GM19395 (cell line): ENCODE results near the gene EEF1A2.

Experiments
- ATAC-seq: cut with Tn5 transposase; IDR thresholded peaks from one replicate; pipeline ENCODE4 v1.9.1; 2021; ENCODE audit warnings: mild to moderate bottlenecking, moderate library complexity; ENCODE audit not compliant: unreplicated experiment

The EEF1A2 gene

GRCh38 chr20:63537525-63538203, 38.8 kb upstream of the EEF1A2 start:
- ATAC-seq: peak; percentile 83

GRCh38 chr20:63536997-63537524, 38.2 kb upstream of the EEF1A2 start, which contains the start of gene PTK6:
Gene PTK6, minus strand, starts transcription at chr20:63537376. Its CDS starts 62 bp downstream, at chr20:63537314.
- ATAC-seq: peak; percentile 26

DNA sequence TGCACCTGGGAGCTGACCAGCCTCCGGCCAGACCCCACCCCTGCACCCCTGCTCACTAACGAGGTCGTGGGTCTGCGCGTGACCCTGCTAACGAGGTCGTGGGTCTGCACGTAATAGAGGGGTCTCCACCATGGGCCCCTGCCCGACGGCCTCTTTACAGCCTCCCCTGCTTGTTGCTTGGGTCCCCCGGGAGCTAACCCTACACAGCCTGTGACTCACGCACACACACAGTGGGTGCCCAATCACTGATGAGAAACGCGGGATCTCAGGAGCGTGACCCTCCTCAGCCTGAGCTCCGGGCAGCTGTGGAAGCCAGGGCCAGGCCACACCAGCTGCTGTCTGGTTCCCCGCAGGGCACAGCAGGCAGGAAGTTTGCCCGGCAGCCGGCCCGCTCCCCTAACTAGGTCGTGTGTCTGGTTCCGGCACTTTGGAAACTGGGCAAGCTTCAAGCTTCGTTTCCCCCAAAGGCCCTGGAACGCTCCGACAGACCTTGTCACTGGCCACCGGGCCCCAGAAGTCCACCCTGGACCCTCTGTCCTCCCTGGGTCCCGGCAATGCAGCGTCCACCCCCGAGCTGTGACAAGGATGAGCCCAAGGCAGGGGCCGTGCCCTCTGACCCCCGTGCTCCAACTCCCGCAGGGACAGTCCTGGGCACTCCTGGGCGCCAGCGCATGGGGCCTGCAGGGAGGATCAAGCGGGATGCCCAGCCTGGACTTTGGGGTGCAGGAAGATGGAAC, 37.5 kb upstream of the EEF1A2 start:
- ATAC-seq: no peak

- no peak for ATAC-seq
Observed at GRCh38 chr20:63534831-63535651, 36.2 kb upstream of the EEF1A2 start.

GRCh38 chr20:63534427-63534830, 35.5 kb upstream of the EEF1A2 start:
- ATAC-seq: no peak

DNA sequence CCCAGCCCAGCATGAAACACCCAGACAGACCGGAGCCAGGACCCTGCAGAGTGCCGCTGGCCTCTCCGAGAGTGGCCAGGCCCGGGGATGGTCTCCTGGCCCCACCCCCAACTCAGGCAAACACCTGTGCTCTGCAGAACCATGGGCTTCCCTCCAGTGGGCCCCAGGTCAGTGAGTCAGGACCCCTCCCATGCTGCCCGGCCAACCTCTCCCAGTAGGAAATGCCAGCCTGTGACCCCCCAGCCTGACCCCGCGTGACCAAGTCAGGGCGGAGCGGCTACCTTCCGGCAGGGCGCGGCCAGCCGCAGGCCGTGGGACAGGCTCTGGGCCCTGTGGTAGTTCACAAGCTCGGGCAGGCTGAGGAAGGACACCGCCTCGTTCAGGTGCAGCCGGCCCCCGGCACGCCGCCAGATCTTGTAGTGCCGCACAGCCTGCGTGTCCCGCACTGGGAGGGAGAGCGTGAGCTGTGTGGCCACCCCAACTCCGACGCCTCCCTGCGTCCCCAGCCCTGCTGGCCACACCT, 35.0 kb upstream of the EEF1A2 start:
- no peak for ATAC-seq

DNA sequence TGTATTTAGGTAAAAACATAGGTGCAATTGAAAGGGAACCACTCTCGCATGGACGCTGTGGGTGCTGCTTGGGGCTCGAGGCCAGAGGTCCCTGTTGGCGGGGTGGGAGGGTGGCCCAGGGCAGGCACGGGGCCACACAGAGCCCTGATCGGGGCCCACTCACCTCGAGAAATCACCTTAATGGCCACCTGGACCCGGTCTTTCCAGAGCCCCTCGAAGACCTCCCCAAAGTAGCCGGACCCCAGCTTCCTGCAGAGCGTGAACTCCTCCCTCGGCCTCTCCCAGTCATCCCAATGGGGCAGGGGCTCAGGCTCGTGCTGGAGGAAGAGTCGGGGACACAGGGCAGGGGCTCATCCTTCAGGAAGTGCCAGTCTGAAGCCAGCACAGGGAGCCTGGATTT, 34.5 kb upstream of the EEF1A2 start:
- no peak for ATAC-seq

GRCh38 chr20:63532449-63532971, 33.6 kb upstream of the EEF1A2 start:
- no peak for ATAC-seq

DNA sequence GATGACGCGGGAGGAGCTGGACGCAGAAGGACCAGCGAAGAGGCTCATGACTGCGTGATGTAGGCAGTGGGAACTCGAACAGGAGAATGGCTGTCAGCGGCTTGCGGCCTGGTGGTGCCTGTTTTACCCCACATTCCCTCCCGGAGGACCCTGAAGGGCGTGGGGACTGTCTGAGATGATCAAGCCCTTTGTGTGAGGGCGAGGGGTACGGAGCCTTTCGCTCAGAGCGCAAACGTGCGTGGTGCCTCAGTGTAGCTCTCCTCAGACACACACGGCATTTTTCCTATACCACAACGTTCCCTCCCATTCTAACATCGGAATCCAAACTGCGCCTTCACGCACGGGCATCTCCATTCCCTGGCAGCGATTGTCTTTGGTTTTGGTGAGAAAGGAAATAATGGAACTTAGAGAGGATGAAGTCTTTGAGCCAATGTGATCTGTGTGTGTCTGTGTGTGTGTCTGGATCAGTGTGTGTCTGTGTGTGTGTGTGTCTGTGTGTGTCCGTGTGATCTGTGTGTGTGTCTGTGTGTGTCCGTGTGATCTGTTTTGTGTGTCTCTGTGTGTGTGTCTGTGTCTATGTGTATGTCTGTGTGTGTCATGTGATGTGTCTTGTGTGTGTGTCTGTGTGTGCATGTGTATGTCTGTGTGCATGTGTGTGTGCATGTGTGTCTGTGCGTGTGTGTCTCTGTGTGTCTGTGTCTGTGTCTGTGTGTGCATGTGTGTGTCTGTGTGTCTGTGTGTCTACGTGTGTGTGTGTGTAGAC, 33.0 kb upstream of the EEF1A2 start:
- no peak for ATAC-seq

GRCh38 chr20:63530788-63531160, 31.9 kb upstream of the EEF1A2 start:
- no peak for ATAC-seq

DNA sequence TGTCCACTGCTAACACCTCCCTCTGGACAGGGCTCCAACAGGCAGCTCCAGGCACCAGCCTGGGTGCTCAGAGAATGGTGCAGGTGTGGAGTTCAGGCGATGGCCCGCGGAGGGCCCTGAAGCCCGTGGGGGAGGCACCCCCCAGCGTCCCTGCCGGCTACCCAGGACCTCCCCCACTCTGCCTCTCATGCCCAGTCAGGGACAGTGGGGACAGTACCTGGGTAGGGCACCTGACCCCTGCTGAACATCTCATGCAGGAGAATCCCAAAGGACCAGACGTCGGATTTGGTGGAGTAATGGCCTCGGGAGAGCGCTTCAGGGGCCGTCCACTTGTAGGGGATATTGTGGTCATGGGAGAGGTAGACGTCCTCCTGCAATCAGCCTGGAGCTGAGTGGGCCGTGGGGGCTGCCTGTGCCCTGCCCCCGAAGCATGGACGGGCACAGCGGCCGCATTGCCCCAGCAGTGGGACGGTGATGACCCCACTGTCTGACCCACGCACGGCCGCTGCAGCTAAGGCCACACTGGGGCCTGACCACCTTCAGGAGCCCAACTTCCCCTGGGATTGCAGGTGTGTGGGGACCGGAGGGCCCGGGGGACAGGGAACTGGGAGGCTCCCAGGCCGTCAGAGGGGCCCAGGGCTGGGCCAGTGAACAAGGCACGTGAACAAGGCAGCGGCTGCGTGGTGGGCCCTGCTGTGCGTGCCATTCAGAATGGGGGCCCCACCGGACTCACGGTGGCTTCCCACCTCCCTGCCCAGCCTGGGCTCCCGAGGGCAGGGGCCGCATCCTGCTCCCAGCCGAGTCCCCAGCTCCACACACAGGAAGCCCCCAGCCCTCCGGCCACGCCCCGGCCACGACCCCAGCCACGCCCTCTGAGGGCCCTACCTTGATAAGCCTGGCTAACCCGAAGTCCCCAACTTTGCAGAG, 31.2 kb upstream of the EEF1A2 start:
- no peak for ATAC-seq

GRCh38 chr20:63529180-63529860, 30.4 kb upstream of the EEF1A2 start:
- no peak for ATAC-seq

DNA sequence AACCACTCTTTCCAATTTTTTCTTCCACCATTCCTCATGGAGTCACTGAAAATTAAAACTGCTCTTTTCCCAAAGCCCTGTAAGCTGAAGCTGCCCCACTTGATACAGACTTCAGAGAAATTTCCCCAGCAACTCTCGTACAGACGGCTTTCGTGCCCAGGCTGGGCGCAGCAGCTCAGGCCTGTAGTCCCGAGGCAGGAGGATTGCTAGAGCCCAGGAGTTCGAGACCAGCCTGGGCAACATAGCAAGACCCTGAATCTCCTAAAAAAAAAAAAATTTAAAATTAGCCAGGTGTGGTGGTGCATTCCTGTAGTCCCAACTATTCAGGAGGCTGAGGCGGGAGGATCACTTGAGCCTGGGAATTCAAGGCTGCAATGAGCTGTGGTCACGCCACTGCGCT, 28.3 kb upstream of the EEF1A2 start:
- ATAC-seq: no peak

DNA sequence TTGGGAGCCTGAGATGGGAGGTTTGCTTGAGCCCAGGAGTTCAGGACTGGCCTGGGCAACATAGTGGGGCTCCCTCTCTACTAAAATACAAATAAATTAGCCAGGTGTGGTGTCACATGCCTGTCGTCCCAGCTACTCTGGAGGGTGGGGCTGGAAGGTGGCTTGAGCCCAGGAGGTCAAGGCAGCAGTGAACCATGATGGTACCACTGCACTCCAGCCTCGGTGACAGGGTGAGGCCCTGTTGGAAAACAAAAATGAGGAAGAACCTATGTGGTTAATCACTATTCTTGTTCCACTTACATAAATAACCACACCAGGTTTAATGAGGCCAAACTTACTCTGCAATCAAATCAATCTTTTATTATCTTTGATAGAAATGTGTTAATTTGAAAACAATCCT, 27.1 kb upstream of the EEF1A2 start:
- no peak for ATAC-seq

- no peak for ATAC-seq
Observed at GRCh38 chr20:63525185-63525584, 26.3 kb upstream of the EEF1A2 start.

GRCh38 chr20:63522981-63523611, 24.2 kb upstream of the EEF1A2 start:
- ATAC-seq: no peak

DNA sequence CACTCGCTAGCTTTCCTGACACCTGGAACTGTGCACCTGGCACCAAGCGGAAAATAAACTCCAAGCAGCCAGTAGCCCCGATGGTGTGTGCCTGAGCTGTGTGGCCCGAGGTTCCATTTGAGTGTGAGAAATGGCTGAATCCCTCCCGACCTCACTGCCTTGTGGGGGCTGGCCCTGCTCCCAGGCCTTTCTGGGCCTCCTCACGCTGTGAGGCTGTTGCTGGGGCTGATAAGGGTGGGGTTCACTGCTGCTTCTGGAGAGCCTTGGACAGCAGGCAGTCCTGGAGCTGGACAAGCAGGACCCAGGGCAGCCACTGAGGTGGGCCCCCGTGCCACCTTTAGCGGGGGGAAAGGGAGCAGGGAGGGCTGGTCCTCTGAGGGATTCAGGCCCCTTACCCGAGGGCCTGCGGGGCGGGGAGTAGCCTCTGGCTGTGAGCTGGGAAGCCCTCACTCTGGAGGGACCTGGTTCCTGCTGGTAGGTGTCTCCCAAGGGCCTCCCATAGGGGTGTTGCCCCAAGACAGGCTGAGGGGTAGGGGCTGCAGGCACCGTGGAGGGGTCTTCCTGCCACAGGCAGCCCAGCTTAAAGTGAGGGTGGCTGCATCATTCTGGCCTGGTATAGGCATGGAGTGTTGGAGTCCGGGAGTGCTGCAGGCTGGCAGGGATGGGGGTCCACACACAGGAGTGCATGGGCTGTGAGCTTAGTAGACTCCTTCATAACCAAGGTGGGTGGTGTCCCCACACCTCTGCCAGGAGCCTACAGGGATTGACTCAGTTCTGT, 23.4 kb upstream of the EEF1A2 start:
- no peak for ATAC-seq
